ENCODE measurements around the gene MROH7.

DNA sequence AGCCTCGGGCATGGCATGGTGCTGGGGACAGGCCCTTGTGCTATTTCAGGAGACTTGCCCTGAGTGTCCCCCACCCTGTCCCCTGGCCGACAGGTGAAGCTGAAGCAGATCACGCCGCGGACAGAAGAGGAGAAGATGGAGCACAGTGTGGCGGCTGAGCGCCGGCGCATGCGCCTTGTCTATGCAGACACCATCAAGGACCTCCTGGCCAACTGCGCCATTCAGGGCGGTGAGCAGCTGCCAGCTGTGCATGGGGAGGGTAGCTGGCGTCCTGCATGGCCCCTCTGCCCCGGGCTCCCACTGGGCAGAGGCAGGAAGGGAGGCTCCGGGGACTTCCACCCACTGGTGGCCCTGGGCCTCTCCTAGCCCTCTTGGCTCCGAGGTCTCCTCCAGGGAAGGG is 47.1 kb upstream of the MROH7 start:
- TF ChIP-seq CTCF (conservative IDR thresholded peaks at IDR 0.05; ENCODE audit: low read length) (no peak), EZH2phosphoT487 (IDR thresholded peaks at IDR 0.05; ENCODE audit: borderline replicate concordance) (no peak)
